Measurements from ENCODE around the gene FGGY.

Gene FGGY

GRCh38 chr1:59266180-59266926, 30.5 kb upstream of the FGGY start:
- Histone ChIP-seq H3K36me3 (ENCODE audit: insufficient read depth, low read depth, low read length) (no peaks in the 10 kb centered on the region), H3K4me1 (ENCODE audit: insufficient read depth, low read length) (no peaks in the 10 kb centered on the region), H3K4me3 (ENCODE audit: low read length) (no peak overlapping the region), H3K27me3 (ENCODE audit: insufficient read depth, low read length) (no peaks in the 10 kb centered on the region), H3K9ac (ENCODE audit: low read depth, low read length) (no peak overlapping the region), H3K9me3 (ENCODE audit: insufficient read depth, low read depth, low read length) (no peaks in the 10 kb centered on the region), H3K27ac (ENCODE audit: low read length) (no peak overlapping the region)

GRCh38 chr1:59266927-59267293, 30.0 kb upstream of the FGGY start:
- no peaks in the 10 kb centered on the region for H3K4me1 ChIP-seq (ENCODE audit: insufficient read depth, low read length)
- H3K27me3 ChIP-seq (ENCODE audit: insufficient read depth, low read length): no peaks in the 10 kb centered on the region
- no peak overlapping the region for H3K9ac ChIP-seq (ENCODE audit: low read depth, low read length)
- no peak overlapping the region for H3K4me3 ChIP-seq (ENCODE audit: low read length)
- no peaks in the 10 kb centered on the region for H3K36me3 ChIP-seq (ENCODE audit: insufficient read depth, low read depth, low read length)
- no peaks in the 10 kb centered on the region for H3K9me3 ChIP-seq (ENCODE audit: insufficient read depth, low read depth, low read length)
- H3K27ac ChIP-seq (ENCODE audit: low read length): no peak overlapping the region

DNA sequence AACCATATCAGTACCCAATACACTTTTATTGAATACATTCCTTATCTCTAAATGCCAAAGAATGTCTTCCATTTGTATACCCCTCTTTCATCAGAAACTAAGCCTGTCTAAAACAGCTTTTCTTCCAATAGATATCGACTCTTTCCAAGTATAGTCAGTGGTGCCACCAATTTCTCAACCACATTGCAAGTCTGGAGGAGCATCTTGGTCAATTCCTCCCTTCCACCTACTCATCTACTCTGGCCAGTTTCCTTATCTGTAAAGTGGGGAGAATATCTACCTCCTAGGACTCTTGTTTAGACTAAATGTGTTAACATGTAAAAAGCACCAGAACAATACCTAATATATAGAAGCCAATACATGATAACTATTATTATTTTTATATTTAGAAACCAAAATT, 28.5 kb upstream of the FGGY start:
- Histone ChIP-seq H3K27ac (ENCODE audit: low read length) (no peak overlapping the region), H3K9ac (ENCODE audit: low read depth, low read length) (no peak overlapping the region), H3K4me3 (ENCODE audit: low read length) (no peak overlapping the region), H3K9me3 (ENCODE audit: insufficient read depth, low read depth, low read length) (no peaks in the 10 kb centered on the region), H3K4me1 (ENCODE audit: insufficient read depth, low read length) (no peaks in the 10 kb centered on the region), H3K27me3 (ENCODE audit: insufficient read depth, low read length) (no peaks in the 10 kb centered on the region), H3K36me3 (ENCODE audit: insufficient read depth, low read depth, low read length) (no peaks in the 10 kb centered on the region)

DNA sequence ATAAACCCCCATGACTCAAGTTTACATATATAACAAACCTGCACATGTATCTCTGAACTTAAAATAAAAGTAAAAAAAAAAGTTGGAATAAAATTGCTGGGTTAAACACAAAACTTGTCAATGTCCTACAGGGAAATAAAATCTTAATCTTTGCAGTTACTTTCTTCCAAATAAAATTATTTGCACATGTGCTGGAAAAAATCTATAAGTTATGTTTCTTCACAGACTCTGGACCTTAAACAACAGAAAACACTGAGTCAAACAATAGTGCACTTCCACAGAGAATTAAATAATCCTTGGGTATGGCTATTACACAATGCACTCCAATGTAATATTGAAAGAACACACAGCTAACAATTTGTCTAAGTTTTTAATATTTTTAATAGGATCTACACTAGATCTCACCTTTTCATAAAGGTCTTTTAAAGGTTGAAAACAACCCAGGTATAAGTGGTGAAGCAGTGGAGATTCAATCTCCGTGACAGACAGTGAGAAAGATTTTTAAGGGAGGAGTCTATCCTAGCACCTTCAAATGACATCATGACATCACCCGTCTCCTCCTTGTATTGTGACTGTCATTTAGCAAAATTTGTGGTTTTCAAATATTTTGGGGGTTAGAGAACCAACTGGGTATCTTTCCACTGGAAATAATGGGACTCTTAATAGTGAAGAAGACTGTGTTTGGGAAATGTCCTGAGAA, 25.2 kb upstream of the FGGY start:
- Histone ChIP-seq H3K36me3 (ENCODE audit: insufficient read depth, low read depth, low read length) (no peaks in the 10 kb centered on the region), H3K4me3 (ENCODE audit: low read length) (no peak overlapping the region), H3K9ac (ENCODE audit: low read depth, low read length) (no peak overlapping the region), H3K4me1 (ENCODE audit: insufficient read depth, low read length) (no peaks in the 10 kb centered on the region), H3K9me3 (ENCODE audit: insufficient read depth, low read depth, low read length) (no peaks in the 10 kb centered on the region), H3K27me3 (ENCODE audit: insufficient read depth, low read length) (no peaks in the 10 kb centered on the region), H3K27ac (ENCODE audit: low read length) (no peak overlapping the region)

- Histone ChIP-seq H3K9me3 (ENCODE audit: insufficient read depth, low read depth, low read length) (no peaks in the 10 kb centered on the region), H3K27ac (ENCODE audit: low read length) (no peak overlapping the region), H3K4me1 (ENCODE audit: insufficient read depth, low read length) (no peaks in the 10 kb centered on the region), H3K36me3 (ENCODE audit: insufficient read depth, low read depth, low read length) (no peaks in the 10 kb centered on the region), H3K27me3 (ENCODE audit: insufficient read depth, low read length) (no peaks in the 10 kb centered on the region), H3K9ac (ENCODE audit: low read depth, low read length) (no peak overlapping the region), H3K4me3 (ENCODE audit: low read length) (no peak overlapping the region)
These were observed 24.4 kb upstream of the FGGY start for GRCh38 chr1:59272507-59272906.

GRCh38 chr1:59276439-59276851, 20.4 kb upstream of the FGGY start:
- no peaks in the 10 kb centered on the region for H3K9me3 ChIP-seq (ENCODE audit: insufficient read depth, low read depth, low read length)
- no peak overlapping the region for H3K4me3 ChIP-seq (ENCODE audit: low read length)
- no peak overlapping the region for H3K9ac ChIP-seq (ENCODE audit: low read depth, low read length)
- no peak overlapping the region for H3K27ac ChIP-seq (ENCODE audit: low read length)
- no peaks in the 10 kb centered on the region for H3K27me3 ChIP-seq (ENCODE audit: insufficient read depth, low read length)
- H3K36me3 ChIP-seq (ENCODE audit: insufficient read depth, low read depth, low read length): no peaks in the 10 kb centered on the region
- no peaks in the 10 kb centered on the region for H3K4me1 ChIP-seq (ENCODE audit: insufficient read depth, low read length)

GRCh38 chr1:59278780-59279354, 18.0 kb upstream of the FGGY start:
- Histone ChIP-seq H3K27me3 (ENCODE audit: insufficient read depth, low read length) (no peaks in the 10 kb centered on the region), H3K4me3 (ENCODE audit: low read length) (no peak overlapping the region), H3K27ac (ENCODE audit: low read length) (no peak overlapping the region), H3K36me3 (ENCODE audit: insufficient read depth, low read depth, low read length) (no peaks in the 10 kb centered on the region), H3K4me1 (ENCODE audit: insufficient read depth, low read length) (no peaks in the 10 kb centered on the region), H3K9me3 (ENCODE audit: insufficient read depth, low read depth, low read length) (no peaks in the 10 kb centered on the region), H3K9ac (ENCODE audit: low read depth, low read length) (no peak overlapping the region)

DNA sequence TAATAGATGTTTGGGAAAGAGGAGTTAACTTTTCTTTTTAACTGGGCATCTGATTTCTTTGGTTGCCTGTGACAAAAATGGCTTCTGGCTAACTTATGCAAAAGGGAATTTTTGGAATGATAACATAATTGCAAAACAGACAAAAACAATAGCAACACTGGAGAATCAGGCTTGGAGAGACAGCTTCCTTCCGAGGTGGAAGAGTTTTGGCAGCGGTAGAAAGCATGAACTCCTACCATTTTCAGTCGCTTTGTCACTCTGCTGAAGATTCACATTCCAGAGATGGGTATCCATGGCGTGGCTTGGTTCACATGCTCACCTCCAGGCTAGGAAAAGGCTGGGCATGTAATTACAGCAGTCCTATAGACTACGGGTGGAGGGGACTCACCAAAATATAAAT, 17.2 kb upstream of the FGGY start:
- no peaks in the 10 kb centered on the region for H3K36me3 ChIP-seq (ENCODE audit: insufficient read depth, low read depth, low read length)

DNA sequence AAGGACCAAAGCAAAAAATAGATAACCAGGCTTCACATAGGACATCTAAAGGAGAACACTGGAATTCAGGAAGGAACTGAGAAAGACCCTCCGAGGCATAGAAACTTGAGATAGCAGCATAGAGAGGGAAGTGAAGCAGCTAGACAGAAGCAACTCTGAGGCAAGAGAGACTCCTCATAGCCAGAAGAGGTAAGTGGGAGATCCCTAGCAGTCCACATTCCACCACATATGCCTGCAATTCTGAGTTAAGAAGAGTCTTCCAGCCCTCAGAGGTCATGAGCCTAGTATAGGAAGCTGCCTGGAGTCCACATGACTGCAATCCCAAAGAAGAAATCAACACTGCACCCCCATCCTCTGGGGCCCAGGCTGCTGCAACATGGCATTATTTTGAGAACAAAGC, 13.9 kb upstream of the FGGY start:
- Histone ChIP-seq H3K27ac (ENCODE audit: low read length) (no peak overlapping the region), H3K27me3 (ENCODE audit: insufficient read depth, low read length) (no peaks in the 10 kb centered on the region), H3K9me3 (ENCODE audit: insufficient read depth, low read depth, low read length) (no peaks in the 10 kb centered on the region), H3K4me3 (ENCODE audit: low read length) (no peak overlapping the region), H3K4me1 (ENCODE audit: insufficient read depth, low read length) (no peaks in the 10 kb centered on the region), H3K9ac (ENCODE audit: low read depth, low read length) (no peak overlapping the region), H3K36me3 (ENCODE audit: insufficient read depth, low read depth, low read length) (no peaks in the 10 kb centered on the region)

More for the DNA sequence above, 17.2 kb upstream of the FGGY start:
- no peaks in the 10 kb centered on the region for H3K27me3 ChIP-seq (ENCODE audit: insufficient read depth, low read length)
- no peaks in the 10 kb centered on the region for H3K4me1 ChIP-seq (ENCODE audit: insufficient read depth, low read length)
- no peak overlapping the region for H3K4me3 ChIP-seq (ENCODE audit: low read length)
- H3K9me3 ChIP-seq (ENCODE audit: insufficient read depth, low read depth, low read length): no peaks in the 10 kb centered on the region
- no peak overlapping the region for H3K9ac ChIP-seq (ENCODE audit: low read depth, low read length)
- H3K27ac ChIP-seq (ENCODE audit: low read length): no peak overlapping the region

DNA sequence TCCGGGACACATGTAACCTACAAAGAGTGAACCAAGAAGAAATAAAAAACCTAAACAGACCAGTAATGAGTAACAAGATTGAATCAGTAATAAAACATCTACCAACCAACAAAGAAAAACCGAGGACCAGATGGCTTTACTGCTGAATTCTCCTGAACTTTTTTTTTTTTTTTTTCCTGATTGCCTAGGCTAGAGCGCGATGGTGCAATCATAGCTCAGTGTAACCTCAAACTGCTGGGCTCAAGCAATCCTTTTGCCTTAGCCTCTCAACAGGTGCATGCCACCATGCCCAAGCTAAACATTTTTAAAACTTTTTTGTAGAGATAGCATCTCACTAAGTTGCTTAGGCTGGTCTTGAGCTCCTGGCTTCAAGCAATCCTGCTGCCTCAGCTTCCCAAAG, 11.2 kb upstream of the FGGY start:
- H3K9ac ChIP-seq (ENCODE audit: low read depth, low read length): no peak overlapping the region
- H3K27me3 ChIP-seq (ENCODE audit: insufficient read depth, low read length): no peaks in the 10 kb centered on the region
- no peaks in the 10 kb centered on the region for H3K36me3 ChIP-seq (ENCODE audit: insufficient read depth, low read depth, low read length)
- no peaks in the 10 kb centered on the region for H3K4me1 ChIP-seq (ENCODE audit: insufficient read depth, low read length)
- no peak overlapping the region for H3K4me3 ChIP-seq (ENCODE audit: low read length)
- no peak overlapping the region for H3K27ac ChIP-seq (ENCODE audit: low read length)
- no peaks in the 10 kb centered on the region for H3K9me3 ChIP-seq (ENCODE audit: insufficient read depth, low read depth, low read length)

- no peak overlapping the region for H3K9ac ChIP-seq (ENCODE audit: low read depth, low read length)
- no peaks in the 10 kb centered on the region for H3K36me3 ChIP-seq (ENCODE audit: insufficient read depth, low read depth, low read length)
- H3K27me3 ChIP-seq (ENCODE audit: insufficient read depth, low read length): no peaks in the 10 kb centered on the region
- H3K4me3 ChIP-seq (ENCODE audit: low read length): no peak overlapping the region
- no peak overlapping the region for H3K27ac ChIP-seq (ENCODE audit: low read length)
- H3K4me1 ChIP-seq (ENCODE audit: insufficient read depth, low read length): no peaks in the 10 kb centered on the region
- no peaks in the 10 kb centered on the region for H3K9me3 ChIP-seq (ENCODE audit: insufficient read depth, low read depth, low read length)
These were observed 8.8 kb upstream of the FGGY start for GRCh38 chr1:59288046-59288445.

- Histone ChIP-seq H3K27ac (ENCODE audit: low read length) (no peak overlapping the region), H3K4me3 (ENCODE audit: low read length) (no peak overlapping the region), H3K27me3 (ENCODE audit: insufficient read depth, low read length) (no peaks in the 10 kb centered on the region), H3K9ac (ENCODE audit: low read depth, low read length) (no peak overlapping the region), H3K9me3 (ENCODE audit: insufficient read depth, low read depth, low read length) (no peaks in the 10 kb centered on the region), H3K4me1 (ENCODE audit: insufficient read depth, low read length) (no peaks in the 10 kb centered on the region), H3K36me3 (ENCODE audit: insufficient read depth, low read depth, low read length) (no peaks in the 10 kb centered on the region)
These were observed 7.3 kb upstream of the FGGY start for GRCh38 chr1:59289570-59289969.

Measured in iPS-20b (cell line).